Mucosa of descending colon (tissue), 3 donors: Measurements from ENCODE around the gene GLS. TPM values are rescaled to one million over a fixed set of nuclear protein-coding genes. Genes with fewer than 3 reads are reported as not detected.

Experiments
- ATAC-seq: fragments of 200-7000 bp; cut with Tn5 transposase; one replicate; pipeline ENCODE4 v1.9.1; 2020; ENCODE audit warnings: mild to moderate bottlenecking, moderate library complexity
- DNase-seq, 3 donors: peaks; one replicate each; pipeline ENCODE4 v3.0.0-alpha.2; 2020
- H3K36me3 ChIP-seq: fragments of 200-600 bp; one replicate; pipeline ENCODE4 v1.8.0; 2021; ENCODE audit warnings: low read depth, mild to moderate bottlenecking
- H3K4me1 ChIP-seq: fragments of 200-600 bp; one replicate; pipeline ENCODE4 v1.8.0; 2021; ENCODE audit warnings: low read depth, mild to moderate bottlenecking
- H3K4me3 ChIP-seq: fragments of 200-600 bp; one replicate; pipeline ENCODE4 v1.8.0; 2021; ENCODE audit warnings: mild to moderate bottlenecking
- H3K9me3 ChIP-seq: fragments of 200-600 bp; one replicate; pipeline ENCODE4 v1.8.0; 2021; ENCODE audit warnings: mild to moderate bottlenecking
- intact Hi-C, 2 donors: fragments of 100-400 bp; cut with DNase I in 1 of 2; cut with micrococcal nuclease in 1 of 2; formaldehyde crosslinking; loops; one replicate each; pipeline versions ENCODE4 v1.11.0 to v1.11.1; 2022; cut with DNase I, micrococcal nuclease
- total RNA-seq, 3 donors: library from RNA; stranded (reverse); fragmentation: NEBNext Ultra II Directional in 2 of 3; extraction: Animal tissue kit (Norgen Biotek cat#: 25700) in 2 of 3; gene quantifications; one replicate each; pipeline versions ENCODE4 v1.2.1 to v1.2.4, GENCODE V29; 2021 to 2023
- TF ChIP-seq, protein P1 (sequence below): fragments of 200-600 bp; IDR thresholded peaks from one replicate; pipeline ENCODE4 v1.8.0; 2022; ENCODE audit warnings: antibody characterized with exemption, mild to moderate bottlenecking
- donor health status: DM: no; HTN: no; CAD: no; lungs with moderate emphysema.
- donor health status: DM: no; HTN: no; CAD: no.
- donor health status: DM: no; HTN: yes; CAD: no.

The GLS gene
- total RNA-seq, 3 donors from 2014 or later = 49.8 to 91.9 (median 77.0) TPM

DNA sequence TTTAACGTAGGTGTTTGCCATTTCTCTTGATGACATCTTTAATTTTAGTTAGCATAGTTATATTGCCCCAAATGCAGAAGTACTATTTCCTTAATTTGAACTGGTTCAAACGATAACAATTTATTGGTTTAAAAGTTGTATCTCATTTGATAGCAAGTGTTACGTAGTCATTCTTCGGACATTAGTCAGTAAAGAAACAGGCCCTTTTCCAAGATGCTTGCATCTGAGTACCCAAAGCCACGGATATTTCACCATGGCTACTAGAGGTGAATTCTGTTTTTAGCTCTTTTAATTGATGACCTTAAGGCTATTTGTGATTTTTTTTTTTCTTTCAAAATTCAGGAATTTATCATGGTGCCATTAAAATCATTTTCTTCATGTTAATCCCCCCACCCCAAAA is 32.1 kb downstream of the GLS start:
- TF ChIP-seq, protein P1, sequence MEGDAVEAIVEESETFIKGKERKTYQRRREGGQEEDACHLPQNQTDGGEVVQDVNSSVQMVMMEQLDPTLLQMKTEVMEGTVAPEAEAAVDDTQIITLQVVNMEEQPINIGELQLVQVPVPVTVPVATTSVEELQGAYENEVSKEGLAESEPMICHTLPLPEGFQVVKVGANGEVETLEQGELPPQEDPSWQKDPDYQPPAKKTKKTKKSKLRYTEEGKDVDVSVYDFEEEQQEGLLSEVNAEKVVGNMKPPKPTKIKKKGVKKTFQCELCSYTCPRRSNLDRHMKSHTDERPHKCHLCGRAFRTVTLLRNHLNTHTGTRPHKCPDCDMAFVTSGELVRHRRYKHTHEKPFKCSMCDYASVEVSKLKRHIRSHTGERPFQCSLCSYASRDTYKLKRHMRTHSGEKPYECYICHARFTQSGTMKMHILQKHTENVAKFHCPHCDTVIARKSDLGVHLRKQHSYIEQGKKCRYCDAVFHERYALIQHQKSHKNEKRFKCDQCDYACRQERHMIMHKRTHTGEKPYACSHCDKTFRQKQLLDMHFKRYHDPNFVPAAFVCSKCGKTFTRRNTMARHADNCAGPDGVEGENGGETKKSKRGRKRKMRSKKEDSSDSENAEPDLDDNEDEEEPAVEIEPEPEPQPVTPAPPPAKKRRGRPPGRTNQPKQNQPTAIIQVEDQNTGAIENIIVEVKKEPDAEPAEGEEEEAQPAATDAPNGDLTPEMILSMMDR = no peak
- no peak for ATAC-seq
- no peaks in the 10 kb centered on the region for H3K9me3 ChIP-seq
- no peak overlapping the region for H3K4me3 ChIP-seq
- H3K36me3 ChIP-seq = no peaks in the 10 kb centered on the region
- no peak for DNase-seq
- no peaks in the 10 kb centered on the region for H3K4me1 ChIP-seq
- intact Hi-C loops = no loop called here

DNA sequence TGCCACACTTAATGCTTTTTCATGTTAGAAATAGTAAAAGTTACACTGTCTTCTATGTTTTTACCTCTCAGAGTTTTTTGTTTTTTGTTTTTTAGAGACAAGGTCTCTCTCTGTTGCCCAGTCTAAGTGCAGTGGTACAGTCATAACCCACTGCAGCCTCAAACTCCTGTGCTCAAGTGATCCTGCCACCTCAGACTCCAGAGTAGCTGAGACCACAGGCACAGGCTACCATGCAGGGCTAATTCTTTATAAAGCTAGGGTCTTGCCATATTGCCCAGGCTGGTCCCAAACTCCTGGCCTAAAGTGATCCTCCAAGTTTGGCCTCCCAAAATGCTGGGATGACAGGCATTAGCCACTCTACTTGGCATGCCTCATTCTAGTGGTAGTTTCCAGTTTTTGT is 33.1 kb downstream of the GLS start:
- TF ChIP-seq, protein P1 = no peak
- Histone ChIP-seq H3K4me3 (no peak overlapping the region), H3K9me3 (no peaks in the 10 kb centered on the region), H3K4me1 (no peaks in the 10 kb centered on the region), H3K36me3 (no peaks in the 10 kb centered on the region)
- DNase-seq (no peak), ATAC-seq (no peak)
- intact Hi-C loops = no loop called here

DNA sequence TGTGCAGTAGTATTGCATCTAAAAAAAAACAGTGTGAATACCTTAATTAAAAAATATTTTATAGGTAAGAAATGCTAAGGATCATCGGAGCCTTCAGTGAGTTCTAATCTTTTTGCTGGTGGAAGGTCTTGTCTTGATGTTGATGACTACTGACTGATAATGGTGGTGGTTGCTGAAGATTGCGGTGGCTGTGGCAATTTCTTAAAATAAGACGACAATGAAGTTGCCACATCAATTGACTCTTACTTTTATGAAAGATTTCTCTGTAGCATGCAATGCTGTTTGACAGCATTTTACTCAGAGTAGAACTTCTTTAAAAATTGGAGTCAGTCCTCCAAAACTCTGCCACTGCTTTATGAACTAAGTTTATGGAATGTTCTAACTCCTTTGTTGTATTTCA is 36.2 kb downstream of the GLS start:
- ATAC-seq = no peak
- H3K4me3 ChIP-seq = no peak overlapping the region

DNA sequence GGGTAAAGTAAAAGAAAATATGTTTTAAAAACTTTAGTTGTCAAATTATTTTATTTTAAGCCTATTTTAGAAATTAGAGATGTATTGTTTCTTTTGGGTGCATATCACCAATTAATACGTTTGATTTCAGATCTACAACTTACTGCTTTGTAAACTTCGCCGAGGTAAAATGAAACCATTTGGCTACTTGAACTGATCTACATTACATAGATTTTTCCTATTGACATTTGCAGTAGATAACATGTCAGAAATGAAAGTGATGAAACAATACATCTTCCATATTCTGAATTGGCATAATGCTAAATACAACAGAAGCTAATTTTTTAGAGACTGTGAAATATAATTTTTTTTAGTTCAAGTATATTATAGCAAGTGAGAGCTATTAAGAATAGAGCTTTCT is 39.5 kb downstream of the GLS start:
- TF ChIP-seq, protein P1 = no peak
- H3K4me3 ChIP-seq = no peak overlapping the region
- DNase-seq = no peak
- H3K36me3 ChIP-seq = no peaks in the 10 kb centered on the region
- intact Hi-C loops = no loop called here
- no peaks in the 10 kb centered on the region for H3K9me3 ChIP-seq
- H3K4me1 ChIP-seq = no peaks in the 10 kb centered on the region
- ATAC-seq = no peak

More for the DNA sequence above, 36.2 kb downstream of the GLS start:
- intact Hi-C loops = no loop called here
- TF ChIP-seq, protein P1 = no peak
- no peaks in the 10 kb centered on the region for H3K4me1 ChIP-seq
- no peaks in the 10 kb centered on the region for H3K36me3 ChIP-seq
- no peaks in the 10 kb centered on the region for H3K9me3 ChIP-seq
- DNase-seq = no peak

DNA sequence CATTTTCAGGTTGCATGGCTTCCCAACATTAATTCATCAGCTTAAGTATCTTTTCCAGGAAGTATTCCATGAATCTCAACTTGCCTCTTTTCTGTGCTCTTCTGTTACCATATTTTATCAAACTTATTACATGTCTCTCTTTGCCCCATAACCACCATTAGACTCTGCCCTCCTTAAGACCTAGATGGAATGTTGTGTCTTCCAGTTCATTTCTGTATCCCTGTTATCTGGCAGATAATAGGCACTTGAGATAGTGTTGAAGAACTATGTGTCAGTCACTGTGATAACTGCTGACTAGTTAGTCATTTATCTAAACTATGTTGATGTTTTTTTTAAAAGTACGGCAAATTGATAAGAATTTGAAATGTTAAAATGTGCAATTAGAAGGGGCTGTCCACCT is 41.8 kb downstream of the GLS start:
- DNase-seq (no peak), ATAC-seq (no peak)
- Histone ChIP-seq H3K36me3 (no peaks in the 10 kb centered on the region), H3K9me3 (no peaks in the 10 kb centered on the region), H3K4me1 (no peaks in the 10 kb centered on the region), H3K4me3 (no peak overlapping the region)
- TF ChIP-seq, protein P1 = no peak
- intact Hi-C loops = no loop called here

DNA sequence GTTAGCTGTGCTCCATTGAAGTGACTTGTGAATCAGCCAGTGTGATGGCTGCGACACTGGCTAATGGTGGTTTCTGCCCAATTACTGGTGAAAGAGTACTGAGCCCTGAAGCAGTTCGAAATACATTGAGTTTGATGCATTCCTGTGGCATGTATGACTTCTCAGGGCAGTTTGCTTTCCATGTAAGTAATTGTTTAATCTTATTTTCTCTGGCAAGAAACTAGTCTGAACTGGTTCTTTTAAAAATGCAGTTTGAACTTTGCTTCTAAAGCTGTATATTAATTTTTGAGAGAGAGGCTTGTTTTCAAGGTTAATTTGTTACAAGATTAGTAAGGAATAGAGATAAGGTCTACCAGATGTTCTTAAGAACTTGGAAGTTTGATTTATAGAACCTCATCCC is 46.7 kb downstream of the GLS start:
- DNase-seq (no peak), ATAC-seq (no peak)
- Histone ChIP-seq H3K36me3 (no peaks in the 10 kb centered on the region), H3K4me3 (no peak overlapping the region), H3K4me1 (no peaks in the 10 kb centered on the region), H3K9me3 (no peaks in the 10 kb centered on the region)
- intact Hi-C loops = no loop called here
- TF ChIP-seq, protein P1 = no peak
